Measurements from ENCODE around the gene CDHR1. TPM values are rescaled to one million over a fixed set of nuclear protein-coding genes. Genes with fewer than 3 reads are reported as not detected.
A peak's percentile ranks its signal among the peaks of the same experiment; 100 is the strongest.

The CDHR1 gene
- total RNA-seq, 1 donor from 2014 or later, result 6.1 TPM

GRCh38 chr10:84244651-84245270 lies 50.4 kb downstream of the CDHR1 start, which contains the start of gene RGR:
RGR (plus strand) TSS chr10:84245053; CDS start chr10:84245091, 38 bp downstream.
- peaks cover 4% of the 10 kb centered on the region for H3K27me3 Mint-ChIP-seq (ENCODE audit: unreplicated experiment)
- H3K4me1 Mint-ChIP-seq (ENCODE audit: low read depth, unreplicated experiment), result peaks cover 8% of the 10 kb centered on the region
- no peak within 1 kb of the TSS for H3K4me3 Mint-ChIP-seq (ENCODE audit: unreplicated experiment)
- TF ChIP-seq CTCF (IDR thresholded peaks at IDR 0.05; ENCODE audit: partially characterized antibody, unreplicated experiment), result no peak
- H3K36me3 Mint-ChIP-seq (ENCODE audit: unreplicated experiment), result peaks cover 7% of the 10 kb centered on the region
- DNase-seq, result no peak
- H3K27ac Mint-ChIP-seq (ENCODE audit: unreplicated experiment), result peak within 1 kb of the TSS; percentile 74
- peaks cover 7% of the 10 kb centered on the region for H3K9me3 Mint-ChIP-seq (ENCODE audit: unreplicated experiment)

- H3K9me3 Mint-ChIP-seq (ENCODE audit: unreplicated experiment), result peaks cover 4% of the 10 kb centered on the region
- no peak overlapping the region for H3K27ac Mint-ChIP-seq (ENCODE audit: unreplicated experiment)
- H3K4me1 Mint-ChIP-seq (ENCODE audit: low read depth, unreplicated experiment), result peaks cover 8% of the 10 kb centered on the region
- no peak overlapping the region for H3K4me3 Mint-ChIP-seq (ENCODE audit: unreplicated experiment)
- DNase-seq, result no peak
- peaks cover 6% of the 10 kb centered on the region for H3K27me3 Mint-ChIP-seq (ENCODE audit: unreplicated experiment)
- no peak for TF ChIP-seq CTCF (IDR thresholded peaks at IDR 0.05; ENCODE audit: partially characterized antibody, unreplicated experiment)
- no peaks in the 10 kb centered on the region for H3K36me3 Mint-ChIP-seq (ENCODE audit: unreplicated experiment)
These were observed 53.2 kb downstream of the CDHR1 start for GRCh38 chr10:84247496-84247895.

- Mint-ChIP-seq H3K27me3 (ENCODE audit: unreplicated experiment) (peaks cover 6% of the 10 kb centered on the region), H3K36me3 (ENCODE audit: unreplicated experiment) (no peaks in the 10 kb centered on the region), H3K4me3 (ENCODE audit: unreplicated experiment) (no peak overlapping the region), H3K9me3 (ENCODE audit: unreplicated experiment) (peaks cover 5% of the 10 kb centered on the region), H3K4me1 (ENCODE audit: low read depth, unreplicated experiment) (peaks cover 8% of the 10 kb centered on the region), H3K27ac (ENCODE audit: unreplicated experiment) (no peak overlapping the region)
- no peak for TF ChIP-seq CTCF (IDR thresholded peaks at IDR 0.05; ENCODE audit: partially characterized antibody, unreplicated experiment)
- DNase-seq, result no peak
These were observed 54.5 kb downstream of the CDHR1 start for GRCh38 chr10:84248794-84249193.

GRCh38 chr10:84254552-84255478 lies 60.5 kb downstream of the CDHR1 start:
- Mint-ChIP-seq H3K4me3 (ENCODE audit: unreplicated experiment) (no peak overlapping the region), H3K9me3 (ENCODE audit: unreplicated experiment) (peaks cover 3% of the 10 kb centered on the region), H3K4me1 (ENCODE audit: low read depth, unreplicated experiment) (peaks cover 4% of the 10 kb centered on the region), H3K27me3 (ENCODE audit: unreplicated experiment) (peaks cover 9% of the 10 kb centered on the region), H3K27ac (ENCODE audit: unreplicated experiment) (no peak overlapping the region), H3K36me3 (ENCODE audit: unreplicated experiment) (no peaks in the 10 kb centered on the region)
- DNase-seq, result no peak
- TF ChIP-seq CTCF (IDR thresholded peaks at IDR 0.05; ENCODE audit: partially characterized antibody, unreplicated experiment), result no peak
